Ovary (tissue), 3 donors: ENCODE results near the gene IRX4.

Source experiments
- CTCF ChIP-seq, 3 donors: fragments of 450-650 bp in 2 of 3; fragments of 200-600 bp in 1 of 3; IDR thresholded peaks; one replicate each; pipeline versions ENCODE4 v1.5.1 to v1.8.0; 2016 to 2022; ENCODE audit warnings: antibody characterized with exemption in 3 of 3, mild to moderate bottlenecking in 1 of 3
- EP300 ChIP-seq: sonication (generic); formaldehyde crosslinking; IDR thresholded peaks from one replicate; pipeline ENCODE4 v1.6.1; 2017; ENCODE audit warnings: antibody characterized with exemption
- POLR2A ChIP-seq: fragments of 450-650 bp; IDR thresholded peaks from one replicate; pipeline ENCODE4 v1.6.1; 2017; ENCODE audit warnings: antibody characterized with exemption, mild to moderate bottlenecking, moderate library complexity
- donor health status: DM: no; HTN: no; CAD: no.

- no peak for TF ChIP-seq CTCF (IDR thresholded peaks at IDR 0.05)
- TF ChIP-seq POLR2A, result no peak
- no peak for TF ChIP-seq EP300
Measured at GRCh38 chr5:1914471-1914870, 31.7 kb upstream of the IRX4 start.
